Embryonic facial prominence (tissue), 1 donor: ENCODE measurements around the gene PLEKHG2.
"Not testable (repeated sequence)": the region's sequence is repeated elsewhere in the genome, so short reads cannot be mapped to it uniquely, and the experiment has no call there.

ENCODE experiments used
- DNase-seq: peaks from one replicate; pipeline ENCODE4 v3.0.0-alpha.2; 2016; ENCODE audit errors: extremely low spot score

PLEKHG2 gene

GRCh38 chr19:39412100-39412866, at the start of gene PLEKHG2:
PLEKHG2 (plus strand) TSS chr19:39412669; CDS start chr19:39414087, 1,418 bp downstream.
- DNase-seq, result peak; percentile 99

GRCh38 chr19:39362682-39363657, 49.5 kb upstream of the PLEKHG2 start:
- DNase-seq, result no peak

- DNase-seq, result no peak
These were observed 48.5 kb upstream of the PLEKHG2 start for GRCh38 chr19:39363901-39364457.

- DNase-seq, result no peak
These were observed 46.9 kb upstream of the PLEKHG2 start for GRCh38 chr19:39365531-39365930.

GRCh38 chr19:39369200-39369599, 43.3 kb upstream of the PLEKHG2 start:
- DNase-seq, result no peak

GRCh38 chr19:39370735-39371134, 41.7 kb upstream of the PLEKHG2 start:
- DNase-seq, result no peak

GRCh38 chr19:39372047-39372802, 40.2 kb upstream of the PLEKHG2 start:
- DNase-seq, result no peak

- DNase-seq, result no peak
These were observed 39.5 kb upstream of the PLEKHG2 start for GRCh38 chr19:39372941-39373340.

- DNase-seq, result no peak
These were observed 36.5 kb upstream of the PLEKHG2 start for GRCh38 chr19:39375929-39376328.

- no peak for DNase-seq
These were observed 34.8 kb upstream of the PLEKHG2 start for GRCh38 chr19:39377373-39378362.

- DNase-seq, result not testable (repeated sequence)
These were observed 33.1 kb upstream of the PLEKHG2 start for GRCh38 chr19:39379366-39379765.

- no peak for DNase-seq
These were observed 32.5 kb upstream of the PLEKHG2 start for GRCh38 chr19:39379865-39380396.

- DNase-seq, result no peak
These were observed 31.7 kb upstream of the PLEKHG2 start for GRCh38 chr19:39380521-39381502.

GRCh38 chr19:39381910-39382611, 30.4 kb upstream of the PLEKHG2 start:
- DNase-seq, result no peak

GRCh38 chr19:39382991-39383828, 29.3 kb upstream of the PLEKHG2 start:
- no peak for DNase-seq

- no peak for DNase-seq
These were observed 27.5 kb upstream of the PLEKHG2 start for GRCh38 chr19:39384839-39385568.
